Neural cell (in vitro differentiated cells): ENCODE results near the gene NPY. TPM values are rescaled to one million over a fixed set of nuclear protein-coding genes. Genes with fewer than 3 reads are reported as not detected.

Experiments
- H2AFZ ChIP-seq: fragments of 200-600, 300-800 bp; sonication (generic), shearing (Covaris generic); 2 replicates; pipeline ENCODE4 v1.6.0; 2014; ENCODE audit warnings: low read depth, mild to moderate bottlenecking, antibody characterized with exemption, low read length, moderate library complexity
- H3F3A ChIP-seq: fragments of 200-600 bp; shearing (Covaris generic); 2 replicates; pipeline ENCODE4 v1.6.1; 2016; ENCODE audit warnings: mild to moderate bottlenecking, moderate library complexity, mixed read lengths, antibody characterized with exemption, low read length; ENCODE audit not compliant: insufficient read depth, poor library complexity, severe bottlenecking
- H3K27ac ChIP-seq: fragments of 200-600, 300-800 bp; sonication (generic), shearing (Covaris generic); 2 replicates; pipeline ENCODE4 v1.5.1; 2014; ENCODE audit warnings: mild to moderate bottlenecking, low read length, moderate library complexity
- H3K27me3 ChIP-seq: fragments of 300-800, 200-600 bp; sonication (generic), shearing (Covaris generic); 2 replicates; pipeline ENCODE4 v1.6.0; 2014; ENCODE audit warnings: mild to moderate bottlenecking, low read depth, low read length, moderate library complexity; ENCODE audit not compliant: insufficient read depth
- H3K36me3 ChIP-seq: fragments of 300-800, 200-600 bp; sonication (generic), shearing (Covaris generic); 2 replicates; pipeline ENCODE4 v1.5.1; 2014; ENCODE audit warnings: mild to moderate bottlenecking, antibody characterized with exemption, low read length, moderate library complexity; ENCODE audit not compliant: insufficient read depth
- H3K4me2 ChIP-seq: fragments of 300-800, 200-600 bp; sonication (generic), shearing (Covaris generic); 2 replicates; pipeline ENCODE4 v1.6.0; 2014; ENCODE audit warnings: mild to moderate bottlenecking, low read length
- H3K4me3 ChIP-seq: fragments of 300-800, 200-600 bp; sonication (generic), shearing (Covaris generic); 2 replicates; pipeline ENCODE4 v1.5.1; 2014; ENCODE audit warnings: mild to moderate bottlenecking, low read length, moderate library complexity
- H3K79me2 ChIP-seq: fragments of 200-600 bp; shearing (Covaris generic); replicated peaks from 2 replicates; pipeline ENCODE4 v1.6.0; 2014; ENCODE audit warnings: mild to moderate bottlenecking, low read length, moderate library complexity; ENCODE audit not compliant: insufficient read depth
- H3K9ac ChIP-seq: fragments of 300-800, 200-600 bp; sonication (generic), shearing (Covaris generic); 2 replicates; pipeline ENCODE4 v1.6.1; 2016; ENCODE audit warnings: mild to moderate bottlenecking, low read length, mixed read lengths
- H3K9me2 ChIP-seq: fragments of 200-600 bp; shearing (Covaris generic); 2 replicates; pipeline ENCODE4 v1.6.1; 2016; ENCODE audit warnings: mild to moderate bottlenecking, low read length, mixed read lengths; ENCODE audit not compliant: insufficient read depth
- H3K9me3 ChIP-seq: fragments of 200-600, 300-800 bp; sonication (generic), shearing (Covaris generic); 2 replicates; pipeline ENCODE4 v1.6.1; 2016; ENCODE audit warnings: mild to moderate bottlenecking, mixed run types, low read length, moderate library complexity, mixed read lengths
- H4K20me1 ChIP-seq: fragments of 200-600 bp; shearing (Covaris generic); 2 replicates; pipeline ENCODE4 v1.6.1; 2016; ENCODE audit warnings: mild to moderate bottlenecking, mixed run types; ENCODE audit not compliant: insufficient read depth
- CTCF ChIP-seq: fragments of 450-650 bp; IDR thresholded peaks from 2 replicates; pipeline ENCODE4 v1.5.1; 2014; ENCODE audit warnings: antibody characterized with exemption, mild to moderate bottlenecking, moderate library complexity; ENCODE audit not compliant: poor library complexity, severe bottlenecking
- EP300 ChIP-seq: fragments of 450-650 bp; conservative IDR thresholded peaks from 2 replicates; pipeline ENCODE4 v1.6.1; 2014; ENCODE audit warnings: antibody characterized with exemption, mild to moderate bottlenecking, moderate library complexity; ENCODE audit not compliant: poor library complexity, severe bottlenecking
- EZH2 ChIP-seq: fragments of 200-600, 300-800 bp; shearing (Covaris generic), sonication (generic); IDR thresholded peaks from 2 replicates; pipeline ENCODE4 v1.6.1; 2014; ENCODE audit warnings: antibody characterized with exemption, low read length, borderline replicate concordance, mild to moderate bottlenecking; ENCODE audit not compliant: insufficient read depth, poor library complexity, severe bottlenecking
- MXI1 ChIP-seq: fragments of 450-650 bp; conservative IDR thresholded peaks from 2 replicates; pipeline ENCODE4 v1.6.1; 2014; ENCODE audit warnings: antibody characterized with exemption, mild to moderate bottlenecking; ENCODE audit not compliant: poor library complexity, severe bottlenecking
- POLR2AphosphoS5 ChIP-seq: IDR thresholded peaks from 2 replicates; pipeline ENCODE4 v1.6.1; 2012
- RAD21 ChIP-seq: fragments of 450-650 bp; conservative IDR thresholded peaks from 2 replicates; pipeline ENCODE4 v1.6.1; 2014; ENCODE audit warnings: antibody characterized with exemption, mild to moderate bottlenecking, moderate library complexity
- REST ChIP-seq: IDR thresholded peaks from 2 replicates; pipeline ENCODE4 v1.6.1; 2012; ENCODE audit warnings: borderline replicate concordance
- SMC3 ChIP-seq: fragments of 450-650 bp; conservative IDR thresholded peaks from 2 replicates; pipeline ENCODE4 v1.6.1; 2014; ENCODE audit warnings: antibody characterized with exemption, mild to moderate bottlenecking, moderate library complexity; ENCODE audit not compliant: poor library complexity
- TAF1 ChIP-seq: IDR thresholded peaks from 2 replicates; pipeline ENCODE4 v1.6.1; 2012; ENCODE audit warnings: low read depth
- polyA plus RNA-seq: library from polyadenylated mRNA; depleted of rRNA; stranded (reverse); fragments of >200 nt; gene quantifications from 2 replicates; pipeline ENCODE4 v1.2.3, GENCODE V29; 2014

NPY gene
- polyA plus RNA-seq, 1 donor from 2014 or later, result not detected

GRCh38 chr7:24334627-24335026 is 50.6 kb downstream of the NPY start:
- H3K36me3 ChIP-seq, result no peaks in the 10 kb centered on the region
- TF ChIP-seq EP300 (no peak), SMC3 (no peak), REST (no peak), POLR2AphosphoS5 (no peak), MXI1 (no peak), CTCF (no peak), RAD21 (no peak), EZH2 (no peak), TAF1 (no peak)
- H3K27me3 ChIP-seq, result no peaks in the 10 kb centered on the region
- no peak overlapping the region for H3K4me2 ChIP-seq
- H3K9ac ChIP-seq, result no peak overlapping the region
- no peak overlapping the region for H3K27ac ChIP-seq
- H3F3A ChIP-seq, result no peaks in the 10 kb centered on the region
- H3K4me3 ChIP-seq, result no peak overlapping the region
- H3K9me2 ChIP-seq, result no peaks in the 10 kb centered on the region
- no peaks in the 10 kb centered on the region for H3K79me2 ChIP-seq
- H2AFZ ChIP-seq, result no peak overlapping the region
- peaks cover 5% of the 10 kb centered on the region for H3K9me3 ChIP-seq
- no peaks in the 10 kb centered on the region for H4K20me1 ChIP-seq

- Histone ChIP-seq H4K20me1 (no peaks in the 10 kb centered on the region), H3K79me2 (no peaks in the 10 kb centered on the region), H3K4me2 (peak overlapping the region; percentile 14), H3K27ac (peak overlapping the region; percentile 68), H3K9ac (no peak overlapping the region), H2AFZ (no peak overlapping the region), H3K27me3 (no peaks in the 10 kb centered on the region), H3K4me3 (peak overlapping the region; percentile 49), H3K9me3 (peaks cover 5% of the 10 kb centered on the region), H3K36me3 (no peaks in the 10 kb centered on the region), H3K9me2 (no peaks in the 10 kb centered on the region), H3F3A (no peaks in the 10 kb centered on the region)
- no peak for TF ChIP-seq EZH2
- TF ChIP-seq POLR2AphosphoS5, result peak; percentile 27
Observed at GRCh38 chr7:24336461-24336860, 52.5 kb downstream of the NPY start.

- no peak overlapping the region for H2AFZ ChIP-seq
- no peak overlapping the region for H3K9ac ChIP-seq
- H3K27ac ChIP-seq, result peak overlapping the region; percentile 68
- no peaks in the 10 kb centered on the region for H3K36me3 ChIP-seq
- TF ChIP-seq MXI1, result peak; percentile 2
- peak; percentile 42 for TF ChIP-seq RAD21
- TF ChIP-seq TAF1, result no peak
- TF ChIP-seq SMC3, result no peak
- TF ChIP-seq CTCF, result no peak
- peak; percentile 82 for TF ChIP-seq REST
- TF ChIP-seq EP300, result peak; percentile 73
- TF ChIP-seq POLR2AphosphoS5, result peak; percentile 35
- TF ChIP-seq EZH2, result no peak
- peak overlapping the region; percentile 49 for H3K4me3 ChIP-seq
- H3F3A ChIP-seq, result no peaks in the 10 kb centered on the region
- H3K9me3 ChIP-seq, result peaks cover 5% of the 10 kb centered on the region
- H3K79me2 ChIP-seq, result no peaks in the 10 kb centered on the region
- no peaks in the 10 kb centered on the region for H4K20me1 ChIP-seq
- H3K4me2 ChIP-seq, result peak overlapping the region; percentile 14
- H3K9me2 ChIP-seq, result no peaks in the 10 kb centered on the region
- no peaks in the 10 kb centered on the region for H3K27me3 ChIP-seq
Observed at GRCh38 chr7:24337180-24337579, 53.2 kb downstream of the NPY start.
